Mesenchymal stem cell (in vitro differentiated cells and primary cell): ENCODE results near the gene XPO6.

ENCODE experiments used
- DNase-seq: peaks from one replicate; pipeline ENCODE4 v3.0.0-alpha.2; 2013
- H2AFZ ChIP-seq: one replicate; pipeline ENCODE4 v1.6.1; 2013; ENCODE audit warnings: low read depth, mild to moderate bottlenecking, control low read depth, inconsistent platforms, low read length, moderate library complexity
- H2AK5ac ChIP-seq: 2 replicates; pipeline ENCODE4 v1.6.1; 2013; ENCODE audit warnings: low read length, moderate library complexity, mild to moderate bottlenecking, inconsistent platforms; ENCODE audit not compliant: severe bottlenecking
- H2BK120ac ChIP-seq: one replicate; pipeline ENCODE4 v1.6.1; 2013; ENCODE audit warnings: low read depth, mild to moderate bottlenecking, inconsistent platforms, low read length, moderate library complexity
- H2BK12ac ChIP-seq, 2 experiments: one replicate each; pipeline ENCODE4 v1.6.1; 2013; ENCODE audit warnings: inconsistent platforms in 2 of 2, low read length in 2 of 2, mild to moderate bottlenecking in 2 of 2, moderate library complexity in 2 of 2, control low read depth in 1 of 2
- H2BK15ac ChIP-seq: one replicate; pipeline ENCODE4 v1.6.1; 2013; ENCODE audit warnings: mild to moderate bottlenecking, low read depth, inconsistent platforms; ENCODE audit not compliant: poor library complexity, severe bottlenecking
- H2BK5ac ChIP-seq: 2 replicates; pipeline ENCODE4 v1.6.1; 2013; ENCODE audit warnings: low read depth, mild to moderate bottlenecking, low read length, control low read depth, inconsistent platforms; ENCODE audit not compliant: poor library complexity, severe bottlenecking
- H3K14ac ChIP-seq, 2 experiments: one replicate each; pipeline ENCODE4 v1.6.1; 2013; ENCODE audit warnings: inconsistent platforms in 2 of 2, low read length in 2 of 2, control low read depth in 1 of 2, mild to moderate bottlenecking in 1 of 2, moderate library complexity in 1 of 2
- H3K18ac ChIP-seq, 2 experiments: one replicate each; pipeline ENCODE4 v1.6.1; 2013; ENCODE audit warnings: inconsistent platforms in 2 of 2, low read length in 2 of 2, control low read depth in 1 of 2, low read depth in 1 of 2, mild to moderate bottlenecking in 1 of 2
- H3K23ac ChIP-seq, 2 experiments: one replicate each; pipeline ENCODE4 v1.6.1; 2013; ENCODE audit warnings: inconsistent platforms in 2 of 2, low read length in 2 of 2, mild to moderate bottlenecking in 2 of 2, moderate library complexity in 2 of 2, control low read depth in 1 of 2
- H3K27ac ChIP-seq: 2 replicates; pipeline ENCODE4 v1.5.1; 2013; ENCODE audit warnings: mild to moderate bottlenecking, moderate library complexity, low read length, control low read depth, inconsistent platforms; ENCODE audit not compliant: poor library complexity, severe bottlenecking
- H3K27me3 ChIP-seq, 2 experiments: 2 replicates each; pipeline versions ENCODE4 v1.6.1 to v1.7.0; 2013; ENCODE audit warnings: low read length in 2 of 2, mild to moderate bottlenecking in 2 of 2, moderate library complexity in 2 of 2, control low read depth in 1 of 2, inconsistent platforms in 1 of 2; ENCODE audit not compliant: control insufficient read depth in 1 of 2, insufficient read depth in 1 of 2
- H3K36me3 ChIP-seq, 2 experiments: 2 replicates each; pipeline versions ENCODE4 v1.6.1 to v1.7.0; 2013; ENCODE audit warnings: low read length in 2 of 2, control low read depth in 1 of 2, inconsistent platforms in 1 of 2, low read depth in 1 of 2, mild to moderate bottlenecking in 1 of 2; ENCODE audit not compliant: insufficient read depth in 2 of 2, control insufficient read depth in 1 of 2
- H3K4ac ChIP-seq, 2 experiments: one replicate each; pipeline ENCODE4 v1.6.1; 2013; ENCODE audit warnings: inconsistent platforms in 2 of 2, low read length in 2 of 2, mild to moderate bottlenecking in 2 of 2, moderate library complexity in 2 of 2, control low read depth in 1 of 2, low read depth in 1 of 2
- H3K4me1 ChIP-seq: 2 replicates; pipeline ENCODE4 v1.6.1; 2013; ENCODE audit warnings: low read depth, low read length, control low read depth; ENCODE audit not compliant: control insufficient read depth, insufficient read depth
- H3K4me2 ChIP-seq: 2 replicates; pipeline ENCODE4 v1.6.1; 2013; ENCODE audit warnings: low read length, mild to moderate bottlenecking, inconsistent platforms; ENCODE audit not compliant: poor library complexity, severe bottlenecking
- H3K4me3 ChIP-seq, 2 experiments: 2 replicates each; pipeline versions ENCODE4 v1.5.1 to v1.7.0; 2013; ENCODE audit warnings: low read length in 2 of 2, mild to moderate bottlenecking in 2 of 2, control low read depth in 1 of 2, low read depth in 1 of 2; ENCODE audit not compliant: insufficient read depth in 1 of 2
- H3K79me1 ChIP-seq: replicated peaks from 2 replicates; pipeline ENCODE4 v1.6.1; 2013; ENCODE audit warnings: mild to moderate bottlenecking, control low read depth, low read length, inconsistent platforms; ENCODE audit not compliant: poor library complexity, severe bottlenecking
- H3K9ac ChIP-seq: 2 replicates; pipeline ENCODE4 v1.7.0; 2013; ENCODE audit warnings: mild to moderate bottlenecking, low read length, moderate library complexity
- H3K9me3 ChIP-seq: 2 replicates; pipeline ENCODE4 v1.7.0; 2013; ENCODE audit warnings: mild to moderate bottlenecking, low read length; ENCODE audit not compliant: control insufficient read depth
- H4K8ac ChIP-seq: one replicate; pipeline ENCODE4 v1.6.1; 2013; ENCODE audit warnings: inconsistent platforms, mild to moderate bottlenecking, low read length, moderate library complexity
- H4K91ac ChIP-seq: one replicate; pipeline ENCODE4 v1.6.1; 2013; ENCODE audit warnings: mild to moderate bottlenecking, low read length, inconsistent platforms
- WGBS: methylation state at CpG from one replicate; pipeline ENCODE4 v1.1.7; 2013; ENCODE audit warnings: mixed read lengths; 5-methylcytosine and 5-hydroxymethylcytosine counted together

The XPO6 gene

DNA sequence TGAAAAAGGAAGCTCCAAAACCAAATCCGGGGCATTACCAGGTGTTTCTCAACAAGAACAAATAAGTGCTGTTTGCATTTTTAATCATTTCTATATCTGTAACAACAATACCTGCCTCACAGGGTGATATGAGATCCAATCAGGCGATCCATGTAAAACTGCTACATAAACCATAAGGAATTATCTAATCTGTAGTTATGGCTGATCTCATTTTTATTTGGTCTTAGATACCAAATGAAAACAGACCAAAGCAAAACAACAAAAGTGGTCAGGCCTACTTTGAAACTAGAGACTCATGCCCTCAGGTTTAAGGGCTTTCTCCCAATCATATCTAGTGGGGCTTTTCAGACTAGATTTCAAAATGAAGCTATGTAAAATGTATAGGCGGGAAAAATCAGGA lies 28.3 kb downstream of the XPO6 start:
- Histone ChIP-seq H2AFZ (no peak overlapping the region), H2BK12ac (no peak overlapping the region), H2BK15ac (no peak overlapping the region), H3K4me1 (peaks cover 8% of the 10 kb centered on the region), H4K8ac (no peak overlapping the region), H3K36me3 (peaks cover 4 to 5% of the 10 kb centered on the region in 2 experiments), H3K9ac (no peak overlapping the region), H2AK5ac (no peak overlapping the region), H3K79me1 (peaks cover 8% of the 10 kb centered on the region), H3K23ac (no peak overlapping the region), H3K4me3 (no peak overlapping the region), H3K18ac (no peak overlapping the region), H3K14ac (no peak overlapping the region), H4K91ac (no peak overlapping the region), H3K9me3 (no peaks in the 10 kb centered on the region), H2BK120ac (no peak overlapping the region), H3K27ac (no peak overlapping the region), H3K4me2 (no peak overlapping the region), H3K27me3 (no peaks in the 10 kb centered on the region), H2BK5ac (no peak overlapping the region), H3K4ac (no peak overlapping the region)
- DNase-seq = no peak
- 100% methylated on average over 1 of the region's 3 CpGs for WGBS

DNA sequence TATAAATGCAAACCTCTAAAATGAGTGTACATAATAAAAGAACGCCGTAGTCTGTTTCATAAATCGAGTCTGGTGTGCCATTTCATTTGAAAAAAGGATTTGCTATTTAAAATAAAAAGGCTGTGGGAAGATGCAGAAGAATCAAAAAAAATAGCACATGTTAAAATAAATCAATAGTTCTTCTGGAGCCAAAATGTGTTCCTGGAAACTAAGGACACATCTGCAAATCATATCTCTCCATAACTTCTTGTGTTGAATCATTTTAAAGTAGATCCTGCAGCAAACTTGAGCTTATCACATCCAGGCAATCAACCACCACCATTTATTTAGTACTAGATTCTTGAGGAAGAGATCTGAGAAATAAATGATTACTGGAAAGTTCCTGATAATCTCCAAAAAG lies 29.0 kb downstream of the XPO6 start:
- Histone ChIP-seq H4K8ac (no peak overlapping the region), H3K4me1 (peaks cover 8% of the 10 kb centered on the region), H2BK12ac (no peak overlapping the region), H3K27me3 (no peaks in the 10 kb centered on the region), H3K23ac (no peak overlapping the region), H2BK120ac (no peak overlapping the region), H3K9ac (no peak overlapping the region), H3K18ac (no peak overlapping the region), H3K9me3 (no peaks in the 10 kb centered on the region), H2BK15ac (no peak overlapping the region), H3K14ac (no peak overlapping the region), H3K4ac (no peak overlapping the region), H3K79me1 (peaks cover 10% of the 10 kb centered on the region), H2AFZ (no peak overlapping the region), H3K36me3 (peaks cover 6 to 8% of the 10 kb centered on the region in 2 experiments), H2BK5ac (no peak overlapping the region), H3K4me2 (no peak overlapping the region), H3K4me3 (no peak overlapping the region), H4K91ac (no peak overlapping the region), H3K27ac (no peak overlapping the region), H2AK5ac (peak overlapping the region; percentile 75)
- no peak for DNase-seq
- 100% methylated on average over 3 of the region's 3 CpGs for WGBS

DNA sequence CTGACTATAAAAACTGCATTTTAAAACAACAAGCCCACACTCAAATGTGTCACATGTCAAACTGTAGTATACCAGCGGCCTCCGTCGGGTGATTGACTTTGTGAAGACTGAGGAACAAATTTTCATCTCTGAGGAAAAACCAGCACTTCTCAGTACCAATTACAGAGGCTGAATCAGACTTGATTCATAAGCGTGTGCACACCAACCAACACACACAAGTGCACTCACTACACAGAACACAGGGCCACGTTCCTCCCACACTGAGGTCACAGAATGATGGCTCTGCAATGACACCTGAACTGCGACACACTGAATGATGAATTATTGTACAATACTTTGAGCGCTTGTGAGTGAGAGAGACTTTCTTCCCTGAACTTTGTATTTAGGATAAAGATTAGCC lies 29.6 kb downstream of the XPO6 start:
- Histone ChIP-seq H3K9me3 (no peaks in the 10 kb centered on the region), H4K91ac (no peak overlapping the region), H3K14ac (peak overlapping the region in 1 of 2 experiments; percentile 96), H3K27me3 (no peaks in the 10 kb centered on the region), H3K27ac (peak overlapping the region; percentile 70), H2BK12ac (peak overlapping the region in 1 of 2 experiments; percentile 92), H2AK5ac (no peak overlapping the region), H3K23ac (no peak overlapping the region), H3K4me2 (no peak overlapping the region), H3K4me1 (peaks cover 8% of the 10 kb centered on the region), H2BK15ac (no peak overlapping the region), H3K4ac (peak overlapping the region in 1 of 2 experiments; percentile 7), H3K18ac (peak overlapping the region in 1 of 2 experiments; percentile 70), H3K4me3 (peak overlapping the region in 1 of 2 experiments; percentile 36), H3K36me3 (peaks cover 8 to 14% of the 10 kb centered on the region in 2 experiments), H3K79me1 (peaks cover 12% of the 10 kb centered on the region), H2AFZ (no peak overlapping the region), H2BK5ac (no peak overlapping the region), H3K9ac (peak overlapping the region; percentile 53), H2BK120ac (no peak overlapping the region), H4K8ac (no peak overlapping the region)
- DNase-seq = peak; percentile 45
- 77% methylated on average over 6 of the region's 7 CpGs for WGBS

DNA sequence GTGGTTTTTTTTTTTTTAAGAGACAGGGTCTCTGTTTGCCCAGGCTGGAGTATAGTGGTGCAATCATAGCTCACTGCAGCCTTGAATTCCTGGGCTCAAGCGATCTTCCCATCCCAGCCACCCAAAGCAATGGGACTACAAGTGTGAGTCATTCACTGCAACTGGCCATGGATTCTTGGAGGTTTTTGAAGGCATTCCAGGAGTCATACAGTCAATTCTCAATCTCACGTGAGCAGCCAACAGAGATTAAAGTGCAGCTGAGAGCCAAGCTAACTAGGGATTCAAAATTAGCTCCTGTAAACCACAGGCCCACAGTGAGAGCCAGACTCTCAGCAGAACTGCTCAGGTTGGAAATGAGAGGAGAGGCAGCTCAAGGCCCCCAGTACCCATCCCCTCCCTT lies 30.2 kb downstream of the XPO6 start:
- Histone ChIP-seq H2BK15ac (no peak overlapping the region), H3K18ac (peak overlapping the region in 1 of 2 experiments; percentile 22), H2AFZ (no peak overlapping the region), H2BK5ac (no peak overlapping the region), H3K9ac (peak overlapping the region; percentile 53), H3K23ac (no peak overlapping the region), H3K36me3 (peaks cover 6 to 19% of the 10 kb centered on the region in 2 experiments), H3K4me1 (peaks cover 6% of the 10 kb centered on the region), H4K8ac (no peak overlapping the region), H2BK12ac (no peak overlapping the region), H2BK120ac (no peak overlapping the region), H3K4ac (no peak overlapping the region), H3K79me1 (peaks cover 14% of the 10 kb centered on the region), H3K14ac (no peak overlapping the region), H3K9me3 (no peaks in the 10 kb centered on the region), H3K4me3 (peak overlapping the region in 1 of 2 experiments; percentile 36), H3K27ac (peak overlapping the region; percentile 90), H3K4me2 (peak overlapping the region; percentile 2), H3K27me3 (no peaks in the 10 kb centered on the region), H2AK5ac (no peak overlapping the region), H4K91ac (no peak overlapping the region)
- WGBS = 0% methylated on average over 2 of the region's 2 CpGs
- DNase-seq = peak; percentile 96
